Peyer's patch (tissue), 4 donors: Measurements from ENCODE around the gene TMEM14C. TPM values are rescaled to one million over a fixed set of nuclear protein-coding genes. Genes with fewer than 3 reads are reported as not detected.

ENCODE experiments used
- DNase-seq, 3 donors: peaks; one replicate each; pipeline ENCODE4 v3.0.0-alpha.2; 2017 to 2019
- H3K27ac ChIP-seq, 4 donors: fragments of 200-600 bp; sonication (generic); one replicate each; pipeline ENCODE4 v1.5.1; 2016 to 2019
- H3K27me3 ChIP-seq, 2 donors: fragments of 200-600 bp; sonication (generic); one replicate each; pipeline ENCODE4 v1.5.1; 2019
- H3K36me3 ChIP-seq, 3 donors: fragments of 200-600 bp; sonication (generic); one replicate each; pipeline ENCODE4 v1.5.1; 2016 to 2019
- H3K4me1 ChIP-seq, 4 donors: fragments of 200-600 bp; sonication (generic); one replicate each; pipeline ENCODE4 v1.5.1; 2016 to 2019
- H3K4me3 ChIP-seq, 4 donors: fragments of 200-600 bp; sonication (generic); 1 replicate in 3 of 4; 2 replicates in 1 of 4; pipeline ENCODE4 v1.5.1; 2016 to 2019; ENCODE audit warnings: mild to moderate bottlenecking in 1 of 4
- H3K9me3 ChIP-seq, 4 donors: fragments of 200-600 bp; sonication (generic); one replicate each; pipeline ENCODE4 v1.5.1; 2016 to 2019; ENCODE audit warnings: mild to moderate bottlenecking in 1 of 4
- CTCF ChIP-seq, 6 experiments: fragments of 450-650 bp in 4 of 6; fragments of 200-600 bp in 2 of 6; sonication (generic) in 1 of 6; IDR thresholded peaks; one replicate each; pipeline ENCODE4 v1.5.1; 2017 to 2019; ENCODE audit warnings: antibody characterized with exemption in 6 of 6, mild to moderate bottlenecking in 3 of 6, moderate library complexity in 1 of 6
- POLR2A ChIP-seq, 2 donors: fragments of 450-650 bp; IDR thresholded peaks; one replicate each; pipeline ENCODE4 v1.5.1; 2017; ENCODE audit warnings: antibody characterized with exemption in 2 of 2, mild to moderate bottlenecking in 2 of 2, moderate library complexity in 2 of 2
- total RNA-seq, 4 donors: library from RNA; depleted of rRNA; stranded (reverse); fragments of >200 nt; gene quantifications; one replicate each; pipeline ENCODE4 v1.1.0, GENCODE V29; 2016

Gene TMEM14C
- total RNA-seq, 4 donors from 2014 or later, result 30.5 to 62.5 (median 60.4) TPM

- DNase-seq, result no peak
- Histone ChIP-seq H3K27me3 (no peaks in the 10 kb centered on the region), H3K9me3 (no peaks in the 10 kb centered on the region), H3K4me1 (peaks cover 0 to 12% (median 3%) of the 10 kb centered on the region in 4 donors), H3K27ac (peak overlapping the region; percentile 79 to 86 (median 80)), H3K36me3 (peaks cover 0 to 17% (median 0%) of the 10 kb centered on the region in 3 donors), H3K4me3 (peak overlapping the region; percentile 48 to 68 (median 66))
- TF ChIP-seq POLR2A (IDR thresholded peaks at IDR 0.05) (no peak), CTCF (IDR thresholded peaks at IDR 0.05) (no peak)
Observed at GRCh38 chr6:10722570-10722819, 375 bp upstream of the TMEM14C start.

- Histone ChIP-seq H3K27ac (peak overlapping the region in 3 of 4 donors; percentile 79 to 86 (median 80)), H3K9me3 (no peaks in the 10 kb centered on the region), H3K36me3 (peaks cover 0 to 23% (median 0%) of the 10 kb centered on the region in 3 donors), H3K27me3 (no peaks in the 10 kb centered on the region), H3K4me1 (peaks cover 0 to 12% (median 3%) of the 10 kb centered on the region in 4 donors), H3K4me3 (peak overlapping the region; percentile 48 to 68 (median 66))
- TF ChIP-seq POLR2A (IDR thresholded peaks at IDR 0.05) (no peak), CTCF (IDR thresholded peaks at IDR 0.05) (no peak)
- no peak for DNase-seq
Observed at GRCh38 chr6:10723567-10723881, 654 bp downstream of the TMEM14C start.

GRCh38 chr6:10725044-10725443 lies 2.2 kb downstream of the TMEM14C start:
- Histone ChIP-seq H3K27me3 (no peaks in the 10 kb centered on the region), H3K9me3 (no peaks in the 10 kb centered on the region), H3K36me3 (peaks cover 0 to 37% (median 0%) of the 10 kb centered on the region in 3 donors), H3K4me3 (no peak overlapping the region), H3K27ac (no peak overlapping the region), H3K4me1 (peaks cover 0 to 12% (median 3%) of the 10 kb centered on the region in 4 donors)
- TF ChIP-seq POLR2A (IDR thresholded peaks at IDR 0.05) (no peak), CTCF (IDR thresholded peaks at IDR 0.05) (no peak)
- no peak for DNase-seq

- Histone ChIP-seq H3K27me3 (no peaks in the 10 kb centered on the region), H3K4me3 (no peak overlapping the region), H3K9me3 (no peaks in the 10 kb centered on the region), H3K27ac (no peak overlapping the region), H3K36me3 (peaks cover 0 to 44% (median 0%) of the 10 kb centered on the region in 3 donors), H3K4me1 (peaks cover 0 to 12% (median 3%) of the 10 kb centered on the region in 4 donors)
- TF ChIP-seq CTCF (IDR thresholded peaks at IDR 0.05), result no peak
- no peak for DNase-seq
Observed at GRCh38 chr6:10725716-10726115, 2.8 kb downstream of the TMEM14C start.

GRCh38 chr6:10730254-10730653 lies 7.4 kb downstream of the TMEM14C start:
- no peak for DNase-seq
- no peaks in the 10 kb centered on the region for H3K4me1 ChIP-seq
- H3K9me3 ChIP-seq, result no peaks in the 10 kb centered on the region
- peaks cover 0 to 59% (median 0%) of the 10 kb centered on the region in 3 donors for H3K36me3 ChIP-seq
- TF ChIP-seq CTCF (IDR thresholded peaks at IDR 0.05) (no peak), POLR2A (IDR thresholded peaks at IDR 0.05) (no peak)
- H3K4me3 ChIP-seq, result no peak overlapping the region
- H3K27me3 ChIP-seq, result no peaks in the 10 kb centered on the region
- no peak overlapping the region for H3K27ac ChIP-seq

- Histone ChIP-seq H3K9me3 (no peaks in the 10 kb centered on the region), H3K4me3 (no peak overlapping the region), H3K27ac (no peak overlapping the region), H3K36me3 (peaks cover 0 to 41% (median 0%) of the 10 kb centered on the region in 3 donors), H3K4me1 (no peaks in the 10 kb centered on the region), H3K27me3 (no peaks in the 10 kb centered on the region)
- TF ChIP-seq CTCF (IDR thresholded peaks at IDR 0.05) (no peak), POLR2A (IDR thresholded peaks at IDR 0.05) (no peak)
- no peak for DNase-seq
Observed at GRCh38 chr6:10733151-10733715, 10.4 kb downstream of the TMEM14C start.
